Heart left ventricle (tissue), 16 donors: ENCODE results near the gene CREB3. TPM values are rescaled to one million over a fixed set of nuclear protein-coding genes. Genes with fewer than 3 reads are reported as not detected.

Experiments used
- ATAC-seq, 4 donors: fragments of 200-7000 bp; cut with Tn5 transposase; one replicate each; pipeline ENCODE4 v1.9.1; 2020 to 2022; ENCODE audit warnings: moderate library complexity in 4 of 4, mild to moderate bottlenecking in 3 of 4, moderate number of reproducible peaks in 1 of 4
- DNase-seq, 5 donors: peaks; one replicate each; pipeline ENCODE4 v3.0.0-alpha.2; 2020
- H3K27ac ChIP-seq, 12 donors: fragments of 200-600 bp; sonication (generic) in 4 of 12; one replicate each; pipeline versions ENCODE4 v1.5.0 to v1.8.0; 2016 to 2022; ENCODE audit warnings: mild to moderate bottlenecking in 2 of 12
- H3K27me3 ChIP-seq, 9 donors: fragments of 200-600 bp; sonication (generic) in 2 of 9; one replicate each; pipeline versions ENCODE4 v1.5.1 to v1.8.0; 2016 to 2022; ENCODE audit warnings: mild to moderate bottlenecking in 3 of 9
- H3K36me3 ChIP-seq, 9 donors: fragments of 200-600 bp; sonication (generic) in 2 of 9; one replicate each; pipeline versions ENCODE4 v1.5.0 to v1.8.0; 2018 to 2022; ENCODE audit warnings: mild to moderate bottlenecking in 2 of 9
- H3K4me1 ChIP-seq, 12 donors: fragments of 200-600 bp; sonication (generic) in 4 of 12; one replicate each; pipeline versions ENCODE4 v1.5.0 to v1.8.0; 2016 to 2022; ENCODE audit warnings: mild to moderate bottlenecking in 3 of 12
- H3K4me3 ChIP-seq, 12 donors: fragments of 200-600 bp; sonication (generic) in 4 of 12; one replicate each; pipeline versions ENCODE4 v1.5.0 to v1.8.0; 2017 to 2022; ENCODE audit warnings: mild to moderate bottlenecking in 9 of 12, moderate library complexity in 4 of 12
- H3K9me3 ChIP-seq, 12 donors: fragments of 200-600 bp; sonication (generic) in 4 of 12; one replicate each; pipeline versions ENCODE4 v1.5.0 to v1.8.0; 2016 to 2022; ENCODE audit warnings: mild to moderate bottlenecking in 1 of 12
- CTCF ChIP-seq, 12 donors: fragments of 200-600 bp; sonication (generic) in 4 of 12; IDR thresholded peaks; one replicate each; pipeline versions ENCODE4 v1.5.0 to v1.8.0; 2018 to 2022; ENCODE audit warnings: antibody characterized with exemption in 12 of 12, mild to moderate bottlenecking in 5 of 12
- POLR2A ChIP-seq, 2 donors: fragments of 450-650 bp; IDR thresholded peaks; one replicate each; pipeline ENCODE4 v1.6.1; 2017; ENCODE audit warnings: antibody characterized with exemption in 2 of 2, mild to moderate bottlenecking in 2 of 2, moderate library complexity in 2 of 2
- WGBS, 4 donors: extraction: QIAGEN DNeasy Blood & Tissue Kit in 2 of 4; methylation state at CpG; one replicate each; pipeline versions ENCODE4 v1.1.5 to v1.1.7; 2013 to 2018; 5-methylcytosine and 5-hydroxymethylcytosine counted together
- intact Hi-C, 10 donors: fragments of 100-400 bp; cut with DNase I; formaldehyde crosslinking; loops; one replicate each; pipeline versions ENCODE4 v1.11.1 to v1.14.2; 2022
- polyA plus RNA-seq, 2 donors: library from polyadenylated mRNA; stranded (reverse); fragments of 200-250 nt; gene quantifications; one replicate each; pipeline ENCODE4 v1.2.3, GENCODE V29; 2013
- total RNA-seq, 9 donors: library from RNA; depleted of rRNA in 2 of 9; stranded (reverse); fragments of >200 nt in 2 of 9; fragmentation: NEBNext Ultra II Directional in 3 of 9; extraction: Animal tissue kit (Norgen Biotek cat#: 25700) in 3 of 9; gene quantifications; one replicate each; pipeline versions ENCODE4 v1.1.0 to v1.2.4, GENCODE V29; 2016 to 2023
- donor health status: ischemic (EF 13 %, LVEDD 7.1; RV severe dilation, severe dysfunction).
- donor health status: healthy with polysubstance abuse.
- donor health status: DM: no; HTN: yes; CAD: no.
- donor health status: DM: no; HTN: no; CAD: no.
- donor health status: ischemic (EF 25% LVEDD 6.9; RV normal size, moderate dysfunction).
- donor health status: ischemic (EF 25% LVEDD 5.7; RV mildly dilated, moderate dysfunction).
- donor health status: healthy.
- donor health status: DM: yes; HTN: yes; CAD: no.
- donor health status: ischemic (EF 35%, LVEDD 5.7; RV mildly dilated, moderate dysfunction).
- donor health status: nonischemic (EF 11% LVEDD 7.7; RV severe dilation, severe dysfunction).
- donor health status: DM: yes; HTN: yes; CAD: no.
- donor health status: PGD.
- donor health status: ischemic (EF 29% LVEDD 5.4; RV normal size, mild dysfunction).
- donor health status: nonischemic (EF 23%, LVEDD 6.1; RV moderate dilation, normal function).

CREB3 gene
- total and polyA plus RNA-seq, 11 donors = 16.1 to 49.4 (median 26.7) TPM

- 76 to 90% (median 81%) methylated on average over 5 of the region's 5 CpGs for WGBS, 4 donors
- TF ChIP-seq CTCF (IDR thresholded peaks at IDR 0.05) (no peak), POLR2A (IDR thresholded peaks at IDR 0.05) (no peak)
- Histone ChIP-seq H3K4me1 (peaks cover 2 to 43% (median 30%) of the 10 kb centered on the region in 12 donors), H3K36me3 (peaks cover 0 to 52% (median 48%) of the 10 kb centered on the region in 9 donors), H3K9me3 (no peaks in the 10 kb centered on the region), H3K27me3 (no peaks in the 10 kb centered on the region), H3K27ac (no peak overlapping the region), H3K4me3 (no peak overlapping the region)
- intact Hi-C loops = loop anchor here in 1 of 10 donors (10.0 kb wide), 1 partner anchor 61 kb away; the partner anchor contains the start of genes HINT2 and SPAG8
- ATAC-seq (no peak), DNase-seq (no peak)
Measured at GRCh38 chr9:35753466-35753865, 21.0 kb downstream of the CREB3 start.

- Histone ChIP-seq H3K36me3 (peaks cover 0 to 52% (median 48%) of the 10 kb centered on the region in 9 donors), H3K4me3 (no peak within 1 kb of the TSS), H3K27me3 (no peaks in the 10 kb centered on the region), H3K27ac (no peak within 1 kb of the TSS), H3K9me3 (no peaks in the 10 kb centered on the region), H3K4me1 (peaks cover 2 to 48% (median 36%) of the 10 kb centered on the region in 12 donors)
- ATAC-seq (no peak), DNase-seq (no peak)
- intact Hi-C loops = loop anchor here in 1 of 10 donors (10.0 kb wide), 1 partner anchor 61 kb away; the partner anchor contains the start of genes HINT2 and SPAG8
- TF ChIP-seq CTCF (IDR thresholded peaks at IDR 0.05) (no peak), POLR2A (IDR thresholded peaks at IDR 0.05) (no peak)
- WGBS, 4 donors = 47 to 61% (median 49%) methylated on average over 3 of the region's 3 CpGs
Measured at GRCh38 chr9:35754264-35754663, 21.8 kb downstream of the CREB3 start, which contains the start of gene MSMP. Gene MSMP (minus strand): TSS chr9:35754276. CDS start chr9:35754129, 147 bp downstream.

DNA sequence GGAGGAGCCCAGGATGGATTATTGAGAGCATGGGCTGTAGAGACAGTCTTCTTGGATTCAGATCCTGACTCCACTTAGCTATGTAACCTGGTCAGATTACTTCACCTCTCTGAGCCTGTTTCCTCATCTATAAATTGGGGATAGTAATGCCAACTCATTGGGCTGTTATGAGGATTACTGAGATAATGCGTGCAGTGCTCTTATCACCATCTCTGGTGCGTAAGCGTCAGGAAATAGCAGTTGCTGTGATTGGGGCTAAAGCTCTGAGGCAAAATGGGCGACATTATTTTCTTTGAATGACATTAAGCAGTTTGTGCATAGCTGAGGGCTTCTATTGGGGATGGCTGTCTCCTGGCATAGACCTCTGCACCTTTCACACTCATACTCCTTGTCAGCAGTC lies 22.6 kb downstream of the CREB3 start:
- Histone ChIP-seq H3K4me1 (peaks cover 0 to 41% (median 31%) of the 10 kb centered on the region in 12 donors), H3K27ac (no peak overlapping the region)
- WGBS, 4 donors = 75 to 96% (median 93%) methylated on average over 4 of the region's 4 CpGs

More for the DNA sequence above, 22.6 kb downstream of the CREB3 start:
- ATAC-seq (no peak), DNase-seq (no peak)
- TF ChIP-seq CTCF (IDR thresholded peaks at IDR 0.05) = no peak
- TF ChIP-seq POLR2A (IDR thresholded peaks at IDR 0.05) = no peak
- Histone ChIP-seq H3K36me3 (peaks cover 0 to 52% (median 48%) of the 10 kb centered on the region in 9 donors), H3K9me3 (no peaks in the 10 kb centered on the region), H3K27me3 (no peaks in the 10 kb centered on the region), H3K4me3 (no peak overlapping the region)
- intact Hi-C loops = loop anchor here in 1 of 10 donors (10.0 kb wide), 1 partner anchor 60 kb away; the partner anchor contains the start of genes HINT2 and SPAG8
